BJ (cell line): ENCODE results near the gene TRPM2. TPM values are rescaled to one million over a fixed set of nuclear protein-coding genes. Genes with fewer than 3 reads are reported as not detected.
"Not testable (repeated sequence)": the region's sequence is repeated elsewhere in the genome, so short reads cannot be mapped to it uniquely, and the experiment has no call there.

Experiments
- CTCF ChIA-PET: fragments of 350-600 bp; formaldehyde crosslinking; extraction: SDS; loops from one replicate; lab custom pipeline; 2021; ENCODE audit warnings: antibody characterized with exemption, inconsistent platforms; lab: Yijun Ruan, JAX
- POLR2A ChIA-PET: fragments of 300-600 bp; sonication (Branson Sonifier 250); formaldehyde crosslinking; extraction: SDS; loops from one replicate; lab custom pipeline; 2021; ENCODE audit warnings: antibody characterized with exemption; lab: Charles Lee
- DNase-seq: peaks from one replicate; pipeline ENCODE4 v3.0.0-alpha.2; 2011; ENCODE audit warnings: low read depth
- H3K27me3 ChIP-seq: 2 replicates; pipeline ENCODE4 v1.6.0; 2011; ENCODE audit warnings: low read length; ENCODE audit not compliant: control insufficient read depth, insufficient read depth
- H3K36me3 ChIP-seq: 2 replicates; pipeline ENCODE4 v1.5.1; 2011; ENCODE audit warnings: low read length; ENCODE audit not compliant: control insufficient read depth, insufficient read depth
- H3K4me3 ChIP-seq: 2 replicates; pipeline ENCODE4 v1.5.1; 2011; ENCODE audit warnings: low read depth, mild to moderate bottlenecking, control low read depth, low read length
- polyA plus RNA-seq: library from polyadenylated mRNA; depleted of rRNA; stranded (reverse); fragments of >200 nt; gene quantifications from 2 replicates; pipeline ENCODE4 v1.2.3, GENCODE V29; 2011
- TF ChIP-seq, protein P1 (sequence below): IDR thresholded peaks from 2 replicates; pipeline ENCODE4 v1.5.1; 2011; ENCODE audit warnings: low read depth, mild to moderate bottlenecking, control low read depth, inconsistent platforms, low read length, moderate library complexity; ENCODE audit not compliant: insufficient read depth

TRPM2 gene
- polyA plus RNA-seq, 1 experiment, result not detected

GRCh38 chr21:44337449-44337848 is 16.0 kb upstream of the TRPM2 start:
- TF ChIP-seq, protein P1, sequence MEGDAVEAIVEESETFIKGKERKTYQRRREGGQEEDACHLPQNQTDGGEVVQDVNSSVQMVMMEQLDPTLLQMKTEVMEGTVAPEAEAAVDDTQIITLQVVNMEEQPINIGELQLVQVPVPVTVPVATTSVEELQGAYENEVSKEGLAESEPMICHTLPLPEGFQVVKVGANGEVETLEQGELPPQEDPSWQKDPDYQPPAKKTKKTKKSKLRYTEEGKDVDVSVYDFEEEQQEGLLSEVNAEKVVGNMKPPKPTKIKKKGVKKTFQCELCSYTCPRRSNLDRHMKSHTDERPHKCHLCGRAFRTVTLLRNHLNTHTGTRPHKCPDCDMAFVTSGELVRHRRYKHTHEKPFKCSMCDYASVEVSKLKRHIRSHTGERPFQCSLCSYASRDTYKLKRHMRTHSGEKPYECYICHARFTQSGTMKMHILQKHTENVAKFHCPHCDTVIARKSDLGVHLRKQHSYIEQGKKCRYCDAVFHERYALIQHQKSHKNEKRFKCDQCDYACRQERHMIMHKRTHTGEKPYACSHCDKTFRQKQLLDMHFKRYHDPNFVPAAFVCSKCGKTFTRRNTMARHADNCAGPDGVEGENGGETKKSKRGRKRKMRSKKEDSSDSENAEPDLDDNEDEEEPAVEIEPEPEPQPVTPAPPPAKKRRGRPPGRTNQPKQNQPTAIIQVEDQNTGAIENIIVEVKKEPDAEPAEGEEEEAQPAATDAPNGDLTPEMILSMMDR, result no peak
- ChIA-PET CTCF (interaction anchor here (2.0 kb wide), 1 partner anchor 33 kb away, joined by 6 read pairs; no protein-coding TSS in a partner anchor), POLR2A (no interaction called here)
- Histone ChIP-seq H3K27me3 (no peaks in the 10 kb centered on the region), H3K4me3 (no peak overlapping the region), H3K36me3 (peaks cover 7% of the 10 kb centered on the region)
- no peak for DNase-seq

GRCh38 chr21:44337941-44338895 is 15.2 kb upstream of the TRPM2 start:
- POLR2A ChIA-PET, result no interaction called here

DNA sequence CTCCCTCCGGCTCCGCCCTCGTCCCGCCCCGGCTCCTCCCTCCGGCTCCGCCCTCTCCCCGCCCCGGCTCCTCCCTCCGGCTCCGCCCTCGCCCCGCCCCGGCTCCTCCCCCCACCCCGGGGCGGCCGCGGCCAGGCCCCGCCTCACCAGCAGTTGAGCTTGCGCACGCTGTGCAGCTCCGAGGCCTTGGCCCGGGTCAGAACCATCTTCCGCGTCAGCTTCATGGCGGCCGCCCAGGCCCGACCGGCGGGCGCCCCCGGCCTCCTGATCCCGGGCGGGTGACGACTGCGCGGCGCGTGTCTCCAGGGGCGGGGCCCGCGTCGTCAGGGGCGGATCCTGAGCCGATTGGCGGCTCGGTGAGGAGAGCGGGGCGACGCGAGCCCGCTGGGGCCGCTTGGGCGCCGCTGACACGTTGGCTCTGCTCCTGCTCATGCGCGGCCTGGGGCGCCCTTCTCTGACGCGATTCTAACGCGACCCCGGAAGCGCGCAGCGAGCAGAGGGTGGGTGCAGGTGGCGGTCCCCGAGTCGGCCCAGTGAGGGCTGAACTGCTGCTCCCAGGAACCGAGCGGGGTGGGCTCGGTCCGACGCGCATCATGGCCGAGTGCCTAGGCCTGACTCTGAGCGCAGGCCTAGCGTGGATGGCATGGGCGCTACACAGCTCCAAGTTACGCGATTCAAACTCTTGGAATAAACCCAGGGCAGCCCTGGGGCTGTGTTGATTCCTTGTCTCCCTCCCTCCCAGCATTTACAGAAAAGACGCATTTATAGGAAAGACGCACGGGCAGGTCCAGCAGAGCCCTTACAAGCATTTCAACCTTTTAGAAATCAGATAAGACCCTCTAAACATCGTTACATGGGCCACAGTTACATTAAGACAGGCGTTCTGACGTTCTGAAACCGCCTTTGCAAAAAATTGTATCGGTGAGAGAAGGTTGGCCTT is 14.2 kb upstream of the TRPM2 start, which contains the start of gene CFAP410:
TSS of gene CFAP410 (minus strand) at position 420 of the 940 bp plus-strand sequence. CDS start at position 224, 196 bp downstream.
- TF ChIP-seq, protein P1, result no peak
- Histone ChIP-seq H3K36me3 (peaks cover 7% of the 10 kb centered on the region), H3K27me3 (no peaks in the 10 kb centered on the region), H3K4me3 (peak within 1 kb of the TSS; percentile 100)
- ChIA-PET CTCF (interaction anchor here (0.8 to 2.0 kb wide), 5 partner anchors 10 to 155 kb away, joined by 3 to 6 read pairs (median 3); no protein-coding TSS in a partner anchor), POLR2A (interaction anchor here (0.6 kb wide), 1 partner anchor 67 kb away, joined by 10 read pairs; no protein-coding TSS in a partner anchor)
- DNase-seq, result peak; percentile 67

More at GRCh38 chr21:44337941-44338895, 15.2 kb upstream of the TRPM2 start:
- no peaks in the 10 kb centered on the region for H3K27me3 ChIP-seq
- peak overlapping the region; percentile 53 for H3K4me3 ChIP-seq
- CTCF ChIA-PET, result interaction anchor here (0.8 to 2.0 kb wide), 3 partner anchors 9 to 34 kb away, joined by 3 to 6 read pairs (median 5); no protein-coding TSS in a partner anchor
- TF ChIP-seq, protein P1, result peak; percentile 51
- DNase-seq, result no peak
- H3K36me3 ChIP-seq, result peaks cover 7% of the 10 kb centered on the region

- DNase-seq, H3K36me3 ChIP-seq, POLR2A ChIA-PET, H3K27me3 ChIP-seq, H3K4me3 ChIP-seq: not testable (repeated sequence)
- CTCF ChIA-PET, result interaction anchor here (0.7 kb wide), 1 partner anchor 454 kb away, joined by 4 read pairs; no protein-coding TSS in a partner anchor
Measured at GRCh38 chr21:44341726-44342458, 11.5 kb upstream of the TRPM2 start.

- H3K27me3 ChIP-seq, DNase-seq, H3K4me3 ChIP-seq, CTCF ChIA-PET, POLR2A ChIA-PET, H3K36me3 ChIP-seq: not testable (repeated sequence)
Measured at GRCh38 chr21:44342981-44343380, 10.4 kb upstream of the TRPM2 start.
